Dendritic cell treated with granulocyte-macrophage colony-stimulating factor and Interleukin-4, amounts not matched to agents 40 ng/mL and 50 ng/mL, for 4 days (primary cell): ENCODE measurements around the gene AMPH.

ENCODE experiments used
- H3K27ac Mint-ChIP-seq: one replicate; pipeline ENCODE4 v1.8.0; 2022; ENCODE audit warnings: mild to moderate bottlenecking, mixed read lengths
- H3K27me3 Mint-ChIP-seq: one replicate; pipeline ENCODE4 v1.8.0; 2022; ENCODE audit warnings: mild to moderate bottlenecking, mixed read lengths
- H3K36me3 Mint-ChIP-seq: one replicate; pipeline ENCODE4 v1.8.0; 2022; ENCODE audit warnings: low read depth, mixed read lengths
- H3K4me1 Mint-ChIP-seq: one replicate; pipeline ENCODE4 v1.8.0; 2022; ENCODE audit warnings: low read depth, mixed read lengths
- H3K4me3 Mint-ChIP-seq: one replicate; pipeline ENCODE4 v1.8.0; 2022; ENCODE audit warnings: mild to moderate bottlenecking, moderate library complexity, mixed read lengths
- H3K9me3 Mint-ChIP-seq: one replicate; pipeline ENCODE4 v1.8.0; 2022; ENCODE audit warnings: mixed read lengths
- intact Hi-C: fragments of 100-400 bp; cut with micrococcal nuclease; formaldehyde crosslinking; loops from one replicate; pipeline ENCODE4 v1.15.0; 2022

The AMPH gene

GRCh38 chr7:38448584-38449234 lies 182.5 kb downstream of the AMPH start:
- Mint-ChIP-seq H3K4me3 (no peak overlapping the region), H3K4me1 (no peaks in the 10 kb centered on the region), H3K27ac (no peak overlapping the region), H3K27me3 (peaks cover 5% of the 10 kb centered on the region), H3K9me3 (no peaks in the 10 kb centered on the region), H3K36me3 (no peaks in the 10 kb centered on the region)
- intact Hi-C loops: no loop called here

DNA sequence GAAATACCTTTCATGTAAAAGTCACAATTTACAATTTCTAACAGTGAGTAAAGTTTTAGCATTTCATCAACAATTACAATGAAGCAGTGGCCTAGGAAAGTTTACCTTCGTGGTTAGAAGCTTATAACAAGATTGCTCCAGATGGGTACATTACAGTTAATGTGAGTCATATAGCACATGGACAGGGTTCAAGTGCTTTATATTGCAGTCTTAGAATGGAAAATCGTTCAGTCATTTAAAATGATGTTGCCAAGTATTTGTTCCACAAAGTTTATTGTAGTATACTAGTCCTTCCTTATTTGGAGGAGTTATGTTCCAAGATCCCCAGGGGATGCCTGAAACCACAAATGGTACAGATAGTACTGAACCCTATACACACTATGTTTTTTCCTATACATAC lies 183.1 kb downstream of the AMPH start:
- Mint-ChIP-seq H3K36me3 (no peaks in the 10 kb centered on the region), H3K27ac (no peak overlapping the region), H3K27me3 (peaks cover 4% of the 10 kb centered on the region), H3K4me3 (no peak overlapping the region), H3K9me3 (no peaks in the 10 kb centered on the region), H3K4me1 (no peaks in the 10 kb centered on the region)
- intact Hi-C loops: no loop called here

GRCh38 chr7:38438970-38439369 lies 192.2 kb downstream of the AMPH start:
- Mint-ChIP-seq H3K27ac (no peak overlapping the region), H3K36me3 (no peaks in the 10 kb centered on the region), H3K4me3 (no peak overlapping the region), H3K4me1 (no peaks in the 10 kb centered on the region), H3K9me3 (no peaks in the 10 kb centered on the region), H3K27me3 (no peaks in the 10 kb centered on the region)
- intact Hi-C loops: no loop called here

GRCh38 chr7:38432671-38433070 lies 198.5 kb downstream of the AMPH start:
- Mint-ChIP-seq H3K4me1 (no peaks in the 10 kb centered on the region), H3K36me3 (no peaks in the 10 kb centered on the region), H3K9me3 (no peaks in the 10 kb centered on the region), H3K27ac (no peak overlapping the region), H3K4me3 (no peak overlapping the region), H3K27me3 (no peaks in the 10 kb centered on the region)
- intact Hi-C loops: no loop called here

GRCh38 chr7:38432080-38432479 lies 199.1 kb downstream of the AMPH start:
- H3K4me1 Mint-ChIP-seq: no peaks in the 10 kb centered on the region
- no peaks in the 10 kb centered on the region for H3K36me3 Mint-ChIP-seq
- H3K27ac Mint-ChIP-seq: no peak overlapping the region
- no peaks in the 10 kb centered on the region for H3K9me3 Mint-ChIP-seq
- H3K27me3 Mint-ChIP-seq: no peaks in the 10 kb centered on the region
- intact Hi-C loops: no loop called here
- H3K4me3 Mint-ChIP-seq: no peak overlapping the region

DNA sequence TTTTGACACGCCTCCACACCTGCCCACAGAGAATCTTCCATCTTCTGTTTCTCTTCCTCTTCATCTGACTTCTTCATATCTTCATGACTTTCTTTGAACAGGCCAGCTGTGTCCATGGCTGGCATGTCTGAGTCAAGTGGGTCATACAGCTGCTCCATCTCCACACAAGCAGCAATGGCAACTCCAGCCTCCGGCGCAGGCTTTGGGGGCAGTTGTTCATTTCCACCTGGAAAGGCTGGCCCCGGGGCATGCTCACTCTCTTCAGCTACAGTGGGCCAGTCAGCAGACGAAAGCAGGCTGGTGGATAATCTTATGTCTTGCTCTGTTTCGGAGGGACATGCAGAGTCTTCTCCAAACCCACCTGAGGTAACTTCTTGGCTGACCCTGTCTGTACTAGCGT lies 202.1 kb downstream of the AMPH start:
- no peak overlapping the region for H3K27ac Mint-ChIP-seq
- no peaks in the 10 kb centered on the region for H3K36me3 Mint-ChIP-seq
- no peaks in the 10 kb centered on the region for H3K9me3 Mint-ChIP-seq
- H3K4me3 Mint-ChIP-seq: no peak overlapping the region
- H3K27me3 Mint-ChIP-seq: no peaks in the 10 kb centered on the region
- intact Hi-C loops: no loop called here
- H3K4me1 Mint-ChIP-seq: peaks cover 18% of the 10 kb centered on the region

- H3K4me3 Mint-ChIP-seq: no peak overlapping the region
- H3K27ac Mint-ChIP-seq: no peak overlapping the region
- intact Hi-C loops: no loop called here
- H3K36me3 Mint-ChIP-seq: no peaks in the 10 kb centered on the region
- H3K4me1 Mint-ChIP-seq: peaks cover 22% of the 10 kb centered on the region
- no peaks in the 10 kb centered on the region for H3K9me3 Mint-ChIP-seq
- no peaks in the 10 kb centered on the region for H3K27me3 Mint-ChIP-seq
Measured at GRCh38 chr7:38428041-38428440, 203.1 kb downstream of the AMPH start.

GRCh38 chr7:38427279-38427955 lies 203.8 kb downstream of the AMPH start:
- Mint-ChIP-seq H3K4me1 (peaks cover 22% of the 10 kb centered on the region), H3K27ac (no peak overlapping the region), H3K27me3 (no peaks in the 10 kb centered on the region), H3K4me3 (no peak overlapping the region), H3K36me3 (no peaks in the 10 kb centered on the region), H3K9me3 (no peaks in the 10 kb centered on the region)
- intact Hi-C loops: no loop called here

- no peaks in the 10 kb centered on the region for H3K27me3 Mint-ChIP-seq
- peaks cover 22% of the 10 kb centered on the region for H3K4me1 Mint-ChIP-seq
- no peaks in the 10 kb centered on the region for H3K36me3 Mint-ChIP-seq
- H3K4me3 Mint-ChIP-seq: no peak overlapping the region
- intact Hi-C loops: no loop called here
- H3K27ac Mint-ChIP-seq: no peak overlapping the region
- H3K9me3 Mint-ChIP-seq: no peaks in the 10 kb centered on the region
Measured at GRCh38 chr7:38425509-38425908, 205.7 kb downstream of the AMPH start.

DNA sequence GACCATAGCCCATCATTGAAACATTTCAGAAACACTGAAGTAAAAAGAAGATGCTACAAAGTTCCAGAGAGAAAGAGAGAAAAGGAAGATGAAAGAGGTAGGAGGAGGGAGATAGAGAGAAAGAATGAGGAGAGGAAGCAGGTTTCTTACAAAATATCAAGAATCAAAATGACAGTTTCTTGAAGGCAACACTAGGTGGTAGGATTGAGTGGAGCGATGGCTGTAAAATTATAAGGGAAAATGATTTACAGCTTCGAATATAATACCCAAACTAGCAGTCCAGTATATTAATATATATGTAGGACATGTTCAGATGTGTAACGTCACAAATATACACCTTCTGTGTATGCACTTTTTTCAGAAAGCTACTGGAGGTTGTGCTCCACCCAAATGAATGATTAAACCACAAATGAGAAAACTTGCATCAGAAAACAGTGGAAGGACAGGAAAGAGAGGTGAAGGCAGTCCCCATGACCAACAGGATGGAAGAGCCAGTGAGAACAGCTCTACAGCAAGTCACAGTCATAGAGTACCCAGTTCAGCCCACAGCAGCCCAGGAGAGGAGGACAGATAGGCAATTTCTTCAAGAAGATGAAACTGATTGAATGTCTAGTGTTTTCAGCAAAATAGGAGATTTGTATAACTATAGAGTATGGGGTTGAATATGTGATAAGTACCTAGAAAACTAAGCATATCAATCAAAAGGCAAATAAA lies 206.3 kb downstream of the AMPH start:
- Mint-ChIP-seq H3K4me1 (peaks cover 22% of the 10 kb centered on the region), H3K9me3 (no peaks in the 10 kb centered on the region), H3K27ac (no peak overlapping the region), H3K4me3 (no peak overlapping the region), H3K27me3 (no peaks in the 10 kb centered on the region), H3K36me3 (no peaks in the 10 kb centered on the region)
- intact Hi-C loops: no loop called here

DNA sequence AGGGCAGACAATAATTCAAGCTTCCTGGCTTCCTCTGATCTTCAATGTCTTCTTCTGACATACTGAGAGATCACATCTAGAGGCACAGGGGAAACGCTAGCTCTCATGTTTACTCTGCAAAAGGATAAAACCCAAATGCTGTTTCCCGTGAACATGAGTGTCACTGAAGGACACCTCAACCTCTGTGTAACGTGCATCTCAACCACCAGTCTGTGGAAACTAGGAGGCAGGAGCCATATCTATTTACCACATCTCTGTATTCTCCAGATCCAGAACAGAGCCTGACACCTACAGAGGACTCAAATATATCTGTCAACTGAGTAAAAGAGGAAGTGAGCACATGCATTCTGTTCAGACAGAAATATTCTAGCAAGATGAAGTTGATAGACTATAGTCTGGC lies 217.4 kb downstream of the AMPH start:
- no peaks in the 10 kb centered on the region for H3K36me3 Mint-ChIP-seq
- H3K9me3 Mint-ChIP-seq: no peaks in the 10 kb centered on the region
- no peak overlapping the region for H3K4me3 Mint-ChIP-seq
- no peaks in the 10 kb centered on the region for H3K27me3 Mint-ChIP-seq
- intact Hi-C loops: no loop called here
- no peak overlapping the region for H3K27ac Mint-ChIP-seq
- H3K4me1 Mint-ChIP-seq: no peaks in the 10 kb centered on the region

DNA sequence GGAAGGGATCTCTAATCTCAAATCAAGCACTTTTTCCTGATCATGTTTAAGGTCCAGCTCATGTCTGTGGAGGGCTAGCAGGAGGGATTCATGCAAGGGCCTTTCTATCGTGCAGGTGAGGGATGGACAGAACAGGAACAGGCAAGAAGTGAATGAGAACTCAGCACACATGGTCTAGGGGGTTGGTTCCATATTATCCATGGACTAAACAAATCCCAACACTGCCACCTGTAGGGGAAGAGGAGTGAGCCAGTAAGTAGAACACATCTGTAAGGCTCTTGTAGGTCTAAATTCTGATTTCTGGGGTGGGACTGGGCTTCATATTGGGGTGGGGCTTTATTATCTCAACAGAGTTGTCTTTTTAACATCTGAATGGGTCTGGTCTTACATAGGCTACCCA lies 219.8 kb downstream of the AMPH start:
- Mint-ChIP-seq H3K9me3 (no peaks in the 10 kb centered on the region), H3K27ac (no peak overlapping the region), H3K4me1 (no peaks in the 10 kb centered on the region), H3K36me3 (no peaks in the 10 kb centered on the region), H3K27me3 (no peaks in the 10 kb centered on the region), H3K4me3 (no peak overlapping the region)
- intact Hi-C loops: no loop called here

- intact Hi-C loops: no loop called here
- H3K27ac Mint-ChIP-seq: no peak overlapping the region
- no peaks in the 10 kb centered on the region for H3K27me3 Mint-ChIP-seq
- no peaks in the 10 kb centered on the region for H3K4me1 Mint-ChIP-seq
- H3K36me3 Mint-ChIP-seq: no peaks in the 10 kb centered on the region
- H3K9me3 Mint-ChIP-seq: peaks cover under 1% of the 10 kb centered on the region
- no peak overlapping the region for H3K4me3 Mint-ChIP-seq
Measured at GRCh38 chr7:38410056-38410455, 221.1 kb downstream of the AMPH start.

GRCh38 chr7:38409531-38409930 lies 221.6 kb downstream of the AMPH start:
- Mint-ChIP-seq H3K27me3 (no peaks in the 10 kb centered on the region), H3K9me3 (peaks cover 6% of the 10 kb centered on the region), H3K4me3 (no peak overlapping the region), H3K27ac (no peak overlapping the region), H3K4me1 (no peaks in the 10 kb centered on the region), H3K36me3 (no peaks in the 10 kb centered on the region)
- intact Hi-C loops: no loop called here
